Measurements from ENCODE around the gene DOCK4.

The DOCK4 gene

GRCh38 chr7:112074464-112074863 is 131.7 kb downstream of the DOCK4 start:
- no peak overlapping the region for H3K4me3 ChIP-seq (ENCODE audit: low read depth in 1 of 5, low read length in 5 of 5)
- H3K27ac ChIP-seq (ENCODE audit: low read depth, low read length) = no peak overlapping the region
- H3K36me3 ChIP-seq (ENCODE audit: control insufficient read depth in 5 of 5, insufficient read depth in 5 of 5, low read length in 5 of 5) = no peaks in the 10 kb centered on the region
- peaks cover 0 to 14% (median 9%) of the 10 kb centered on the region in 5 donors for H3K4me1 ChIP-seq (ENCODE audit: control insufficient read depth in 5 of 5, insufficient read depth in 5 of 5, low read length in 5 of 5)
- no peak overlapping the region for H3K9ac ChIP-seq (ENCODE audit: low read length in 5 of 5)
- H3K27me3 ChIP-seq (ENCODE audit: control insufficient read depth in 5 of 5, insufficient read depth in 4 of 5, low read length in 5 of 5) = no peaks in the 10 kb centered on the region
- H3K9me3 ChIP-seq (ENCODE audit: control insufficient read depth in 5 of 5, low read length in 5 of 5) = peaks cover 0 to 8% (median 4%) of the 10 kb centered on the region in 5 donors

- Histone ChIP-seq H3K4me3 (ENCODE audit: low read depth in 1 of 5, low read length in 5 of 5) (no peak overlapping the region), H3K9me3 (ENCODE audit: control insufficient read depth in 5 of 5, low read length in 5 of 5) (peaks cover 0 to 8% (median 4%) of the 10 kb centered on the region in 5 donors), H3K9ac (ENCODE audit: low read length in 5 of 5) (no peak overlapping the region), H3K36me3 (ENCODE audit: control insufficient read depth in 5 of 5, insufficient read depth in 5 of 5, low read length in 5 of 5) (no peaks in the 10 kb centered on the region), H3K27ac (ENCODE audit: low read depth, low read length) (no peak overlapping the region), H3K27me3 (ENCODE audit: control insufficient read depth in 5 of 5, insufficient read depth in 4 of 5, low read length in 5 of 5) (no peaks in the 10 kb centered on the region), H3K4me1 (ENCODE audit: control insufficient read depth in 5 of 5, insufficient read depth in 5 of 5, low read length in 5 of 5) (peaks cover 0 to 14% (median 9%) of the 10 kb centered on the region in 5 donors)
These were observed 132.7 kb downstream of the DOCK4 start for GRCh38 chr7:112073530-112073929.

GRCh38 chr7:112072541-112073245 is 133.5 kb downstream of the DOCK4 start:
- no peaks in the 10 kb centered on the region for H3K36me3 ChIP-seq (ENCODE audit: control insufficient read depth in 5 of 5, insufficient read depth in 5 of 5, low read length in 5 of 5)
- no peak overlapping the region for H3K27ac ChIP-seq (ENCODE audit: low read depth, low read length)
- no peaks in the 10 kb centered on the region for H3K27me3 ChIP-seq (ENCODE audit: control insufficient read depth in 5 of 5, insufficient read depth in 4 of 5, low read length in 5 of 5)
- H3K4me1 ChIP-seq (ENCODE audit: control insufficient read depth in 5 of 5, insufficient read depth in 5 of 5, low read length in 5 of 5) = peaks cover 0 to 14% (median 9%) of the 10 kb centered on the region in 5 donors
- no peak overlapping the region for H3K9ac ChIP-seq (ENCODE audit: low read length in 5 of 5)
- H3K4me3 ChIP-seq (ENCODE audit: low read depth in 1 of 5, low read length in 5 of 5) = no peak overlapping the region
- peaks cover 0 to 8% (median 4%) of the 10 kb centered on the region in 5 donors for H3K9me3 ChIP-seq (ENCODE audit: control insufficient read depth in 5 of 5, low read length in 5 of 5)

GRCh38 chr7:112071856-112072255 is 134.3 kb downstream of the DOCK4 start:
- H3K4me1 ChIP-seq (ENCODE audit: control insufficient read depth in 5 of 5, insufficient read depth in 5 of 5, low read length in 5 of 5) = peaks cover 0 to 12% (median 9%) of the 10 kb centered on the region in 5 donors

GRCh38 chr7:112070674-112071256 is 135.4 kb downstream of the DOCK4 start:
- Histone ChIP-seq H3K27me3 (ENCODE audit: control insufficient read depth in 5 of 5, insufficient read depth in 4 of 5, low read length in 5 of 5) (no peaks in the 10 kb centered on the region), H3K4me1 (ENCODE audit: control insufficient read depth in 5 of 5, insufficient read depth in 5 of 5, low read length in 5 of 5) (peaks cover 0 to 4% (median 1%) of the 10 kb centered on the region in 5 donors), H3K27ac (ENCODE audit: low read depth, low read length) (no peak overlapping the region), H3K4me3 (ENCODE audit: low read depth in 1 of 5, low read length in 5 of 5) (no peak overlapping the region), H3K9me3 (ENCODE audit: control insufficient read depth in 5 of 5, low read length in 5 of 5) (peaks cover 0 to 8% (median 4%) of the 10 kb centered on the region in 5 donors), H3K9ac (ENCODE audit: low read length in 5 of 5) (no peak overlapping the region), H3K36me3 (ENCODE audit: control insufficient read depth in 5 of 5, insufficient read depth in 5 of 5, low read length in 5 of 5) (no peaks in the 10 kb centered on the region)

More at GRCh38 chr7:112071856-112072255, 134.3 kb downstream of the DOCK4 start:
- Histone ChIP-seq H3K27me3 (ENCODE audit: control insufficient read depth in 5 of 5, insufficient read depth in 4 of 5, low read length in 5 of 5) (no peaks in the 10 kb centered on the region), H3K4me3 (ENCODE audit: low read depth in 1 of 5, low read length in 5 of 5) (no peak overlapping the region), H3K9me3 (ENCODE audit: control insufficient read depth in 5 of 5, low read length in 5 of 5) (peaks cover 0 to 8% (median 4%) of the 10 kb centered on the region in 5 donors), H3K27ac (ENCODE audit: low read depth, low read length) (no peak overlapping the region), H3K36me3 (ENCODE audit: control insufficient read depth in 5 of 5, insufficient read depth in 5 of 5, low read length in 5 of 5) (no peaks in the 10 kb centered on the region), H3K9ac (ENCODE audit: low read length in 5 of 5) (no peak overlapping the region)

GRCh38 chr7:112069879-112070321 is 136.3 kb downstream of the DOCK4 start:
- H3K4me1 ChIP-seq (ENCODE audit: control insufficient read depth in 5 of 5, insufficient read depth in 5 of 5, low read length in 5 of 5) = peaks cover 0 to 4% (median 0%) of the 10 kb centered on the region in 5 donors
- H3K4me3 ChIP-seq (ENCODE audit: low read depth in 1 of 5, low read length in 5 of 5) = no peak overlapping the region
- peaks cover 0 to 8% (median 4%) of the 10 kb centered on the region in 5 donors for H3K9me3 ChIP-seq (ENCODE audit: control insufficient read depth in 5 of 5, low read length in 5 of 5)
- H3K9ac ChIP-seq (ENCODE audit: low read length in 5 of 5) = no peak overlapping the region
- H3K27ac ChIP-seq (ENCODE audit: low read depth, low read length) = no peak overlapping the region
- no peaks in the 10 kb centered on the region for H3K36me3 ChIP-seq (ENCODE audit: control insufficient read depth in 5 of 5, insufficient read depth in 5 of 5, low read length in 5 of 5)
- no peaks in the 10 kb centered on the region for H3K27me3 ChIP-seq (ENCODE audit: control insufficient read depth in 5 of 5, insufficient read depth in 4 of 5, low read length in 5 of 5)

- Histone ChIP-seq H3K9me3 (ENCODE audit: control insufficient read depth in 5 of 5, low read length in 5 of 5) (no peaks in the 10 kb centered on the region), H3K27ac (ENCODE audit: low read depth, low read length) (no peak overlapping the region), H3K4me1 (ENCODE audit: control insufficient read depth in 5 of 5, insufficient read depth in 5 of 5, low read length in 5 of 5) (peaks cover 0 to 4% (median 0%) of the 10 kb centered on the region in 5 donors), H3K27me3 (ENCODE audit: control insufficient read depth in 5 of 5, insufficient read depth in 4 of 5, low read length in 5 of 5) (no peaks in the 10 kb centered on the region), H3K4me3 (ENCODE audit: low read depth in 1 of 5, low read length in 5 of 5) (no peak overlapping the region), H3K9ac (ENCODE audit: low read length in 5 of 5) (no peak overlapping the region), H3K36me3 (ENCODE audit: control insufficient read depth in 5 of 5, insufficient read depth in 5 of 5, low read length in 5 of 5) (no peaks in the 10 kb centered on the region)
These were observed 137.2 kb downstream of the DOCK4 start for GRCh38 chr7:112068967-112069366.

- Histone ChIP-seq H3K4me3 (ENCODE audit: low read depth in 1 of 5, low read length in 5 of 5) (no peak overlapping the region), H3K27me3 (ENCODE audit: control insufficient read depth in 5 of 5, insufficient read depth in 4 of 5, low read length in 5 of 5) (no peaks in the 10 kb centered on the region), H3K4me1 (ENCODE audit: control insufficient read depth in 5 of 5, insufficient read depth in 5 of 5, low read length in 5 of 5) (peaks cover 0 to 4% (median 0%) of the 10 kb centered on the region in 5 donors), H3K9ac (ENCODE audit: low read length in 5 of 5) (no peak overlapping the region), H3K27ac (ENCODE audit: low read depth, low read length) (no peak overlapping the region), H3K9me3 (ENCODE audit: control insufficient read depth in 5 of 5, low read length in 5 of 5) (no peaks in the 10 kb centered on the region), H3K36me3 (ENCODE audit: control insufficient read depth in 5 of 5, insufficient read depth in 5 of 5, low read length in 5 of 5) (no peaks in the 10 kb centered on the region)
These were observed 138.3 kb downstream of the DOCK4 start for GRCh38 chr7:112067632-112068540.

GRCh38 chr7:112067200-112067599 is 139.0 kb downstream of the DOCK4 start:
- peaks cover 0 to 4% (median 0%) of the 10 kb centered on the region in 5 donors for H3K4me1 ChIP-seq (ENCODE audit: control insufficient read depth in 5 of 5, insufficient read depth in 5 of 5, low read length in 5 of 5)

More at GRCh38 chr7:112067200-112067599, 139.0 kb downstream of the DOCK4 start:
- Histone ChIP-seq H3K27ac (ENCODE audit: low read depth, low read length) (no peak overlapping the region), H3K36me3 (ENCODE audit: control insufficient read depth in 5 of 5, insufficient read depth in 5 of 5, low read length in 5 of 5) (no peaks in the 10 kb centered on the region), H3K9ac (ENCODE audit: low read length in 5 of 5) (no peak overlapping the region), H3K9me3 (ENCODE audit: control insufficient read depth in 5 of 5, low read length in 5 of 5) (no peaks in the 10 kb centered on the region), H3K4me3 (ENCODE audit: low read depth in 1 of 5, low read length in 5 of 5) (no peak overlapping the region), H3K27me3 (ENCODE audit: control insufficient read depth in 5 of 5, insufficient read depth in 4 of 5, low read length in 5 of 5) (no peaks in the 10 kb centered on the region)
